OCI-LY7 (cell line): ENCODE data around the gene ATP1A3. TPM values are rescaled to one million over a fixed set of nuclear protein-coding genes. Genes with fewer than 3 reads are reported as not detected.

Experiments
- BruUV-seq: library from RNA; stranded (reverse); fragments of 400-500 nt; replicated peaks from 2 replicates; lab custom pipeline; 2021; lab: Mats Ljungman, UMichigan
- CTCF ChIA-PET: fragments of 300-600 bp; sonication (Branson Sonifier 250); formaldehyde crosslinking; loops from one replicate; lab custom pipeline; 2022; ENCODE audit warnings: antibody characterized with exemption; ENCODE audit not compliant: unreplicated experiment; lab: Charles Lee
- POLR2A ChIA-PET: fragments of 300-600 bp; sonication (Branson Sonifier 250); formaldehyde crosslinking; loops from one replicate; lab custom pipeline; 2022; ENCODE audit warnings: antibody characterized with exemption; lab: Charles Lee
- DNase-seq: peaks from one replicate; pipeline ENCODE4 v3.0.0-alpha.2; 2015; ENCODE audit warnings: low spot score
- H2AFZ ChIP-seq: fragments of 200-600 bp; sonication (generic), shearing (Covaris generic); 2 replicates; pipeline ENCODE4 v1.6.1; 2014; ENCODE audit warnings: mild to moderate bottlenecking, antibody characterized with exemption, low read length, moderate library complexity
- H3K27ac ChIP-seq: fragments of 200-600 bp; sonication (generic); 2 replicates; pipeline ENCODE4 v1.5.1; 2014; ENCODE audit warnings: mixed run types, low read depth, mild to moderate bottlenecking, moderate library complexity, low read length, inconsistent platforms; ENCODE audit not compliant: poor library complexity, severe bottlenecking
- H3K36me3 ChIP-seq: fragments of 200-600 bp; sonication (generic); 2 replicates; pipeline ENCODE4 v1.6.1; 2014; ENCODE audit warnings: mild to moderate bottlenecking, antibody characterized with exemption, low read length, moderate library complexity, mixed read lengths; ENCODE audit not compliant: insufficient read depth
- H3K4me1 ChIP-seq: fragments of 200-600 bp; sonication (generic); 2 replicates; pipeline ENCODE4 v1.5.1; 2014; ENCODE audit warnings: mild to moderate bottlenecking, low read length; ENCODE audit not compliant: insufficient read depth, poor library complexity, severe bottlenecking
- H3K4me2 ChIP-seq: fragments of 200-600 bp; sonication (generic); 2 replicates; pipeline ENCODE4 v1.6.1; 2014; ENCODE audit warnings: mild to moderate bottlenecking, low read length
- H3K4me3 ChIP-seq: fragments of 200-600 bp; sonication (generic); 2 replicates; pipeline ENCODE4 v1.5.1; 2014; ENCODE audit warnings: mild to moderate bottlenecking, low read depth, low read length; ENCODE audit not compliant: poor library complexity, severe bottlenecking
- H3K79me2 ChIP-seq: fragments of 200-600 bp; sonication (generic); 2 replicates; pipeline ENCODE4 v1.6.1; 2016; ENCODE audit warnings: low read depth, mild to moderate bottlenecking, low read length, moderate library complexity, mixed read lengths; ENCODE audit not compliant: insufficient read depth
- H3K9me2 ChIP-seq: fragments of 200-600 bp; sonication (generic); 2 replicates; pipeline ENCODE4 v1.6.1; 2016; ENCODE audit warnings: mild to moderate bottlenecking, low read length, mixed read lengths; ENCODE audit not compliant: insufficient read depth
- H3K9me3 ChIP-seq: fragments of 200-600 bp; sonication (generic); 2 replicates; pipeline ENCODE4 v1.6.1; 2014; ENCODE audit warnings: mild to moderate bottlenecking, mixed run types, low read length, mixed read lengths
- H4K20me1 ChIP-seq: fragments of 200-600 bp; sonication (generic); 2 replicates; pipeline ENCODE4 v1.6.1; 2014; ENCODE audit warnings: mild to moderate bottlenecking, antibody characterized with exemption, low read length, moderate library complexity, mixed read lengths; ENCODE audit not compliant: insufficient read depth
- CTCF ChIP-seq: fragments of 200-600 bp; sonication (generic); conservative IDR thresholded peaks from 2 replicates; pipeline ENCODE4 v1.5.1; 2014; ENCODE audit warnings: mild to moderate bottlenecking, antibody characterized with exemption, low read length, moderate library complexity, mixed read lengths
- EZH2phosphoT487 ChIP-seq: fragments of 200-600 bp; sonication (generic); IDR thresholded peaks from 2 replicates; pipeline ENCODE4 v1.6.1; 2018; ENCODE audit warnings: low read depth, borderline replicate concordance, mild to moderate bottlenecking, mixed run types, antibody characterized with exemption, low read length, moderate library complexity, mixed read lengths
- intact Hi-C: fragments of 100-400 bp; cut with micrococcal nuclease; formaldehyde crosslinking; loops from one replicate; pipeline ENCODE4 v1.10.0; 2022; ENCODE audit not compliant: unreplicated experiment
- total RNA-seq, 2 experiments: library from RNA; depleted of rRNA in 1 of 2; stranded (reverse); fragments of >200 nt in 1 of 2; shearing (Covaris generic) in 1 of 2; gene quantifications; 2 replicates each; pipeline ENCODE4 v1.2.3, GENCODE V29; 2014 to 2022

Gene ATP1A3
- total RNA-seq, 2 experiments from 2014 or later = 9.3 to 33.0 TPM

DNA sequence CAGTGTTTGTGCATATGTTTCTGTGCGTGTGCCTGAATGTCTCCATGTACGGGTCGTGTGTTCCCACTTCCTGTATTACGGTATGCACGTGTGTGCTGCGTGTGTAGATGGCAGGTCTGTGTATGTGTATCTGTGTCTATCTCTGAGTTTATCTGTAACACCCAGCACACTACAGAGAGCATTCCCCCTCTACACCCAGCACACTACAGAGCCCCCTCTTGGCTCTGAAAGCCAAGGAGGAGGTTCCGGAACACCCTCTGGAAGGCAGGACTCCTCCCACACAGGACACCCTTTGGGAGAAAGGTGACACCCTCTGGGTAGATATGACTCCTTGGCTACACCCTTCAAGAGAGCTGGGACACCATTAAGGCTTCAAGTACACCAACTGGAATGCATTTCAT lies 63.7 kb downstream of the ATP1A3 start:
- H3K9me3 ChIP-seq = no peaks in the 10 kb centered on the region
- H3K4me2 ChIP-seq = peak overlapping the region; percentile 98
- H4K20me1 ChIP-seq = no peaks in the 10 kb centered on the region
- H3K79me2 ChIP-seq = no peaks in the 10 kb centered on the region
- DNase-seq = no peak
- intact Hi-C loops = no loop called here
- peak overlapping the region; percentile 72 for H3K4me3 ChIP-seq
- ChIA-PET CTCF (no interaction called here), POLR2A (interaction anchor here (2.7 kb wide), 1 partner anchor 16 kb away, joined by 13 read pairs; no protein-coding TSS in a partner anchor)
- H2AFZ ChIP-seq = peak overlapping the region; percentile 34; the same call in 1 of the 2 replicates
- peak overlapping the region; percentile 56 for H3K27ac ChIP-seq
- peaks cover 75% of the 10 kb centered on the region for H3K4me1 ChIP-seq
- no peaks in the 10 kb centered on the region for H3K9me2 ChIP-seq
- BruUV-seq = no TSS peak
- TF ChIP-seq CTCF = no peak
- no peak for TF ChIP-seq EZH2phosphoT487
- no peaks in the 10 kb centered on the region for H3K36me3 ChIP-seq

DNA sequence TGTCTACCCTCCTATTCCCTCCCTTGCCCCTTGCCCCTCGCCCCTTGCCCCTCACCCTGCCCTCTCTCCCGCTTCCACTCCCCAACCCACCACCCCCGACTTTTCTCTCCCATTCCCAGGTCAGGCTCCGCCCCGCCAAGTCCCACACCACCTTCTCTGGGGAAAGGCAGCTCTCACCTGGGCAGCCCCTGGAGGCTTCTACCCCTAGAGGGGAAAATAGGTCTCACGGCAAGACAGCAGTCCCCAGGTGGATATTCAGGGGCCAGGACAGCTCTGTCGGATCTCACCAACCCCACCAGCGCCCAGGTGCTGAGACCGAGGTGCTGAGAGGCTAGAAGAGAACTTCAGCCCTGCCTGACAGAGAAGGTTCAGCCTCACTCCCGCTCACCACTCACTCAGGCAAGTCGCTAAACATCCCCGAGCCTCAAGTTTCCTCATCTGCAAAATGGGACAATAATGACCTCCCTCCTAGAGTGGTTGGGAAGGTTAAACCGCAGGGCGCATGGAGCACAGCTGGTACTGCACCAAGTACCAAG lies 64.4 kb downstream of the ATP1A3 start:
- CTCF ChIA-PET = interaction anchor here (0.6 kb wide), 1 partner anchor 59 kb away, joined by 6 read pairs; no protein-coding TSS in a partner anchor
- Histone ChIP-seq H3K4me1 (peaks cover 68% of the 10 kb centered on the region), H3K79me2 (no peaks in the 10 kb centered on the region), H3K4me3 (peak overlapping the region; percentile 72), H2AFZ (no peak overlapping the region), H3K4me2 (peak overlapping the region; percentile 98), H3K9me3 (no peaks in the 10 kb centered on the region), H3K36me3 (0 out of 2 replicates have a peak, but pooled peaks cover under 1% of the 10 kb centered on the region), H4K20me1 (no peaks in the 10 kb centered on the region), H3K27ac (peak overlapping the region; percentile 56), H3K9me2 (no peaks in the 10 kb centered on the region)
- POLR2A ChIA-PET = interaction anchor here (0.6 to 2.7 kb wide), 4 partner anchors 16 to 288 kb away, joined by 3 to 13 read pairs (median 4); no protein-coding TSS in a partner anchor
- no TSS peak for BruUV-seq
- DNase-seq = peak; percentile 54
- no peak for TF ChIP-seq EZH2phosphoT487
- no peak for TF ChIP-seq CTCF
- intact Hi-C loops = loop anchor here (2.0 kb wide), 1 partner anchor 15 kb away; no protein-coding TSS in a partner anchor
